CD4-positive, alpha-beta T cell treated with Interleukin-4 for 4 hours (primary cell): Measurements from ENCODE around the gene LRRC75B.
"Not testable (repeated sequence)": the region's sequence is repeated elsewhere in the genome, so short reads cannot be mapped to it uniquely, and the experiment has no call there.

Experiments used
- DNase-seq: peaks from one replicate; pipeline ENCODE4 v3.0.0-alpha.2; 2020

The LRRC75B gene

DNA sequence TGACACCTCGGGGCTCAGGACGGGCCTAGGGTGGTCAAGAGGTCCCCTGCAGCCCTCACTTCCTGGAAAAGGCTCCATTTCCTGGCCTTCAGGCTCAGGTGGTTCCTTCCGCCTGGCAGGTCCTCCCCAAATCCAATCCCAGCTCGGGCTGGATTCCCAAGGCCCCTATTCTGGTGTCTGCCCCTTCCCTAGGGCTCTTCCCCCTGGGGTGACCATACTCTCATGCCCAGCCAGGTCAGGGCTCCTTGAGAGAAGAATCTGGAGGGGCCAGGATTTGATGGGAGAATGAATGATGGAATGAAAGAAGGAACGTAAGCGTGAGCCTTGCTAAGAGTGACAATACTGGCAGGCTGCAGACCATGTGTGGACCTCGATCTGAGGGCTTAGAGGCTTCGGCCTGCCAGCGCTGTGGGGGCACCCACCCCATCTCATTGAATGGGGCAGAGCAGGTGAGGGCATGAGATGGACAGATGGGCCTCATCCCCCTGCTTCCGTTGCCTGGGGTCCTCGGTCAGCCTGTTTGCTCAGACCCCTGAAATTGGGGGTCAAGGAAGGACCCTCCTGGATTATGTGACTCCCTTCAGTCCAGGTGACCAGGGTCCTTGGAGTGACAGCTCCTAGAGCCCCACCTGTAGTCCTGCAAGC lies 9.4 kb upstream of the LRRC75B start:
- not testable (repeated sequence) for DNase-seq

DNA sequence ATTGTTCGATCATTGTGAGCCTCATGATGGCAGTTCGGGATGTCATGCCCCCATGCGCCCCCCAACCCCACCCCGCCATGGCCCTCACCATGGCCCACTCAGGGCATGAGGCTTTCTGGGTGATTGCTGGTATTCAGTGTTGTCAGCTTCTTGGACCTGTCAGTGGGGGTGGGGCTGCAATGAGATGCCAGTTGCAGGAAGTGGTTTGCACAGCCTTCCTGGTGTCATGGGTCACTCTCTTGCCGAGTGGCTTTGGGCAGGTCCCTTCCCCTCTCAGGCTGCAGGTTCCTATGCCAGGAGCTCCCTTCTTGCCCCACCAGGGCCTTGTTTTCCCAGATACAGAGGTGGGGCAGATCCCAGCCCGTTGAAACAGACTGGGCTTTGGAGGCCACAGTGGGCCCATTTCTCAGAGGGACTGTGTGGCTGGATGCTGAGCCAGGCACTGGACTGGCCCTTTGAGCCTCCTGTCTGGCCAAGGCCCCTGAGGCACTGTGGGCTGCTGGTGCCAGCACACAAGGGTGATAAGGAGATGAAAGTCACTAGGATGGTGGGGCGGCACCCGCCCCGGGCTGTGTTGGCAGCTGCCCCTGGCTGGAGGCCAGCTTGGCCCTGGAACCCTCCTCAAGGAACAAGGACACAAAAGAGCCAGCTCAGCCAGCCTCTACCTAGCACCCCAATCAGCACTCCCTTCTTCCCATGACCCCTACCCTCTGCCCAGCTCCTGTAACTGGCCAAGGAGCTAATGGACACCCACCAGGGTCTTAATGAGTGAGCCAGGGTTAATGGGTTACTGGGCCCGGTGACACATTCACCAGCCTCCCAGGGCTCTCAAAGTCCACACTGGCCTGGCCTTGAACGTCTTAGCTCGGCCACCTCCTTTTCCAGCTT lies 8.6 kb upstream of the LRRC75B start:
- DNase-seq, result no peak

DNA sequence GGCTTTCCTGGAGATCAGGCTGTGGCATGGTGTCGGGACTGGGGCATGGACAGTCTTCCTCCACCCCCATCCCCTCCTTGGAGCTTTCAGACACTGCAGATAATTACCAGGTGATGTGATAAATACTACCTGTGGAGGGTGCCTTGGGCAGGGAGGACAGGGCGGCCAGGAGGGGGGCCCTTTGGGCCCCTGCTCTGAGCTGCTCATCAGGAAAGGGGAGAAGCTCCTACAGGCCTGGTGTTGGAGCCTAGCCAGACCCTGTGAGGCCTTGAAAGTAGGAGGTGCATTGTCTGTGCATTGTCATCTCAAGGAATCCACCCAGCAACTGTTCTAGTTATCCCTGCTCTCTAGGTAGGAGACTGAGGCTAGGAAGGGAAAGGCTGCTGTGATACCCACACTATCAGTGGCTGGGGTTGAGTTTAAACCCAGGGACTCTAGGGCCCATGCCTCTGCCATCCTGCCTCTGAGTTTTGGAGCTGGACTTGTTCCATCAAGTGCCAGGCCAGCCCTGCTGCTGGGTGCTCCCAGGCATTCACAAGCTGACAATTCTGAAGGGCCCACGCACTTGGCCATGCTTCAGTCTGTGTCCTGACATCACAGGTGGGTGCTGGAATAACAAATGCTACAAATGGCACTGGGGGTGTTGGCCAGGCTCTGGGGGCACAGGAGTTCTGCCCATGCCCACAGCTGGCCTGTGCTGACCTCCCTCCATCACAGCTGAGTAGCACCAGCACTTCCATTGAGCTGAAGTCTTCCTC lies 7.3 kb upstream of the LRRC75B start:
- not testable (repeated sequence) for DNase-seq

DNA sequence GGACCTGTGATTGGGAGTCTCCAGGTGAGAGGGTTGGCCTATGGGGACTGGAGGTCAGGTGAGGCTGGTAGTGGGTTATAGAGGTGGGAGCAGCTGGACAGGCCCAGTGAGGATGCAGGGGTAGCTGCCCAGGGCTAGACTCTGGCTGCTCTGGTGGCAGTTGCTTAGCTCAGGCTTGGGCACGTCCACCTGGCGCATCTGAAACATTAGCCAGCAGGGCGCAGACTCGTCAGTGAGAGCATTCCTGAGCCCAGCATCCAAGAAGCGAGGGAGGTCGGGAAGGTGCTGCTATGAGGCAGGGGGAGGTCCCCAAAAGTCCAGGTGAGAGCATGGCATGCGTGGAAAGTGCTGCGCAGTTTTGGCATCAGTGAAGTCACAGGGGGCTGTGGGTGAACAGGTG lies 6.6 kb upstream of the LRRC75B start:
- no peak for DNase-seq

DNA sequence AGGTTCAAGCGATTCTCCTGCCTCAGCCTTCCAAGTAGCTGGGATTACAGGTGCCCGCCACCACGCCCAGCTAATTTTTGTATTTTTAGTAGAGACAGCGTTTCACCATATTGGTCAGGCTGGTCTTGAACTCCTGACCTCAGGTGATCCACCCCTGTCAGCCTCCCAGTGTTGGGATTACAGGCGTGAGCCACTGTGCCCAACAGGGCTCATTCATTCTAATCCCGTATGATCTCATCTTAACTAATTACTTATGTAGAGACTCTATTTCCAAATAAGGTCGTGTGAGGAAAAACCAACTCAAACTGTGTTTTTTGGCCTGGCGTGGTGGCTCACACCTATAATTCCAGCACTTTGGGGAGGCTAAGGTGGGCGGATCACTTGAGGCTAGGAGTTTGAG lies 4.2 kb upstream of the LRRC75B start:
- DNase-seq, result not testable (repeated sequence)

DNA sequence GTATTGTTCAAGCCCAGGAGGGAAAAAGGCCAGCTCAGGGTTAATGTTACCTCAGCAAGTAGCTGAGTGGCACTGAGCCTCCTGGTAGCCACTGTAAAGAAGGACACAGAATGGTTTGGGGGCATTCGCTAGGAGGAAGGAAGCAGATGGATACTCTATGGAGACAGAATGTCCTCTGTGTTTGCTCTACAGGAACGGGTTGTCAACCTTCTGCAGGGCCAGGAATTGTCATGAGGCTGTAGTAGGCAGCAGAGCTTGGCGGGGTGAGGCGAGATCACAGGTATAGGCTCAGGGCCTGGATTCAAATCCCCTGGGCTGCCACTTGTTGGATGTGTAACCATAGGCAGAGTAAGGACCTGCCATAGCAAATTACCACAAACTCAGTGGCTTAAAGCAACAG lies 3.0 kb upstream of the LRRC75B start:
- no peak for DNase-seq

DNA sequence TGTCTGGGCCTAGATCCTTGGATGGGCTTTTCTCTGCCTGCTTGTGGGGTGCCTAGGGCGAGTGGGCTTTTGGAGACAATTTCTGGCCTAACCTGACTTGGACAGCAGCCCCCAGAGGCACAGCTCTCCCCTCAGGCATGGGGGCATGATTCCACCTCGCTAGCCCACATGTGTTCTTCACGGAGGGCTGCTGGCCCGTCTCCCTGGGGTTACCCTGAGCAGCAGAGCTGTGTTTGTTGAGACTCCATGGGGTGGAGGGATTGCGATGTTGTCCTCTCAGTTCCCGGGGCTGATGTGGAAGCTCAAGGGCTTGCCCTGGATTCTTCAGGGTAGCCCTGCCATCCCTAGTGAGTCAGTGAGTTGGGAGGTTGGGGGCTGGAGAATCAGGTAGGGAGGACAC lies 2.4 kb upstream of the LRRC75B start:
- no peak for DNase-seq

DNA sequence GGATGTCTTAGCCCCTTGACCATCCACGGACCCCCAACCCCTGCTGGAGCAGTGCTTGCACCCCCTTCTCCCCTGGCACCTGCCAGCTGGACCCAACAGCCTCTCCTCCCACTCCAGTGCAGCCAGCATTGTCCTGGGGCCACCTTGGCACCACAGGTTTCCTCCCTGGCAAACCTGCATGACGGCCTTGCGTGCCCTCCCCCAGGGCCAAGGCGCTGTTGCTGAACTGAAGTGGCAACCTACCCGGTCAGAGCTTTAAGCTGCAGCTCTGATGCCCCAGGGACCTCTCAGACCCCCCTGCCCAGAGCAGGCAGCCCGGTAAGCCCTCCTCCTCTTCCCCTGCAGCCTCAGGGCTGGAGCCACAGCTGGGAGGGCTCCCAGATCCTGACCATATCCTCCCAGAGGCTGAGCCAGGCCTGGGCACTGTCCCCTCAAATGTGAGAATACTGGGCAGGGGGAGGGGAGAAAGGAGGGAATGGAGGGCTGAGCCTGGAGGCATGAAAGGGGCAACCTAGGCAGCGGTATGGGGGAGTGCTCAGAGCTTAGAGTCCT lies 1.8 kb upstream of the LRRC75B start:
- DNase-seq, result no peak

DNA sequence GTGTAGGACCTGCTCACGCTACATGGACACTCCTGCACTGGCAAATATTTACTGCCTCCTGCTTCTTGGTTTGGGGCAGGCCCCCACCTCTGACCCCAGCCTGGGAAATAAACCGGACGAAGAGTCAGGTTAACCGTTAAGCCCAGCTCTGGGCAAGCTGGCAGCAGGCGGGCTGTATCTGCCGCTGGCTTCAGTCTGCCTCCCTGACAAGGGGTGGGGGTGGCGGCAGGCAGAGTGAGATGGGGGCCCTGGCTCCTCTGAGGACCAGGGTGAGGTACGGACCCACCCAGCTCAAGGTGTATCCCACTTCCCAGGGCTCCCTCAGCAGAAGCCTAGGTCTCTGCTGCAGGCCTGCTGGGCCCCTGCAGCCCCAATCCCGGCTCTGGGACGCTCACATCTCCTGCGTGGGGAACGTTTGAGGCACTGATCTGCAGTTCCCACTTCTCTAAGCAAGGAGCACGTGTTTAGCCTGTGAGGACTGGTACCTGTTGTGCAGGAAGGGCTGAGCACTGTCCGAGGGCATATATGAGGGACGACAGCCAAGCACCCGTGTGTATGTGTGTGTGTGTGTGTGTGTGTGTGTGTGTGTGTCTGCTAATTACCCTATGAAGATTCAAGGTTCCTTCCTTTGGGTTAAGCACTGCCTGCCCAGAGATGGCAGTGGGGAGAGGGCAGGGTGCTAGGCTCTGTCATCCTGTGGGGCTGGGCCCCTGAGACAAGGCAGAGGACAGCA lies 1.1 kb upstream of the LRRC75B start:
- DNase-seq, result no peak

DNA sequence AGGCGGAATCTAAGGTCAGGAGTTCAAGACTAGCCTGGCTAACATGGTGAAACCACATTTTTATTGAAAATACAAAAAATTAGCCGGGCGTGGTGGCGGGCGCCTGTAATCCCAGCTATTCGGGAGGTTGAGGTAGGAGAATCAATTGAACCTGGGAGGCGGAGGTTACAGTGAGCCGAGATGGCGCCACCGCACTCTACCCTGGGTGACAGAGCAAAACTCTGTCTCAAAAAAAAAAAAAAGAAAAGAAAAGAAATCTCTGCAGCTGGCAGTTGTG lies 624 bp upstream of the LRRC75B start:
- not testable (repeated sequence) for DNase-seq

DNA sequence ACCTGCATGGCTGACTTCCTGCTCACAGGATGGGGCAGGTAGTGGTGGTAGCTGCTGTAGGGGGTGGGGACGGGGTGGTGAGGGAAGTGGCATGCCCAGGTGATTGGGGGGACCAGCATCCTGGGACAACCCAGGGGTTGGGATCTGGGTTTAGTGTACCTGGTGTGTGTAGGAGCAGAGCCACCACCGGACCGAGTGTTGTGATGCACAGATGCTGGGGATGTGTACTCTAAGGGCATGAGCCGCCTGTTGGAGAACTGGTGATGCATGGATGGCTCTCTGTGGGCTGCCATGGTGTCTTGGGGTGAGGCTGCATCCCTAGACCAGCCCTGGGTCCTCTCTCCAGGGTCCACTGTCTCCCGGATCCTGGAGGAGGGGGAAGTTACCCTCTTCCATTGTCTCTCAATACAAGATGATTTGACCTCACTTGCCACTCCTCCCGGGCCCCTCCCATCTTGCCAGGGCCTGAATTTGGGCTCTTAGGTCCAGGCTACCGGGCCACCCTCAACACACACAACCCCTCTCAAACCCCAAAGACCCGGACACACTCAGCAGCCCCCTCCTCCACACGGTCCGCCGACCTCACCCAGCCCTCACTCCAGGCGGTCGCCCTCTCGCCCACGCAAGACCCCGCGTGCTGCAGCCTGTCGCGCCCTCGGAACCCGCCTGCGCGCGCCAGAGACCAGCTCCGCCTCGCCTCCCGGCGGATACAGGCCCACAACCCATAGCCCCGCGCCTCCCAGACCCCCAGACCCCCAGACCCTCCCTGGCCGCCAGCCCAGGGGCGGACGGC lies 619 bp downstream of the LRRC75B start:
- no peak for DNase-seq

DNA sequence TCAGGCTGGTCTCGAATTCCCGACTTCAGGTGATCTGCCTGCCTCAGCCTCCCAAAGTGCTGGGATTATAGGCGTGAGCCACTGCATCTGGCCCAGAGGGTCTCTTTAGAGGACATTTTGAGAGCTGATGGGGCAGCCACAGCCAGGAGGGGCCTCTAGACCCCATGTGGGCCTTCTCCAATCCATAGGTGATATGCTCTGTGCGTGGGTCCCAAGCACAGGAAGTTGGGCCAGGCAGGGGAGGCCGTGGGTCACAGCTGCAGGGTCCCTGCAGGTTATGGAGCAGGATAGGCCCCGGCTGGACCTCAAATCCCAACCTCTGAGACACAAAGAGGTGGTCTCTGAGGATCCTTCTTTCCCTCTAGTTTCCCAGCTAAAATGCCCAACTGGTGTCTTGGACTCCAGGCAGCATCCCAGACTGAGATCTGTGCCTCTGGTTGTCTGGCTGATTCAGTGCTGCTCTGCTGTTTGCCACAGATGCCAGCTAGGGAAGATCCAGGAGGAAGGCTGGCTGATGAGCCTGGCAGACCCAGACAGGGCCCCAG lies 1.5 kb downstream of the LRRC75B start:
- no peak for DNase-seq

DNA sequence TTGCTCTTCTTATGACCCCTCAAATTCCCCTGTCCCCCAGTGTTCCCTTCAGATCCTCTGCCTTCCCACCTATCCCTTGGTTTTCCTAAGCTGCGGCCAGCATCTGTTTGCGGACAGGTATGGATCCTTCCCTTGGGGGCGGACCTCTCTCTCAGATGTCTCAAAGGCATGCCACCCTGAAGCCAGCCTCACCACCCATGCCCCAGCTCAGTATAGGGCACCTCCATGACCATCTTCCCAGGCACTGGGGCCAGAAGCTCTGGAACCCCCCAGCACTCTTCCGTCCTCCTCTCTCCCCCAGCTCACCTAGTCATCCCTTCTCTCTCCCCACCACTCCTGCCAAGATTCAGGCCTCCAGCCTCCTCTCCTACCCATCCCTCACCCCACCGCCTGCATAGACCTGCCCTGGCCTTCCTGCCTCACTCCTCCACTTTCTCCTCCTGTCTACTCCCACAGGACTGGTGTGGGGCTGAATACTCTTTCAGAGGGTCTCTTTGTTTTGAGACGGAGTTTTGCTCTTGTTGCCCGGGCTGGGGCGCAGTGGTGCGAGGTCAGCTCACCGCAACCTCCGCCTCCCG lies 2.2 kb downstream of the LRRC75B start:
- DNase-seq, result no peak

DNA sequence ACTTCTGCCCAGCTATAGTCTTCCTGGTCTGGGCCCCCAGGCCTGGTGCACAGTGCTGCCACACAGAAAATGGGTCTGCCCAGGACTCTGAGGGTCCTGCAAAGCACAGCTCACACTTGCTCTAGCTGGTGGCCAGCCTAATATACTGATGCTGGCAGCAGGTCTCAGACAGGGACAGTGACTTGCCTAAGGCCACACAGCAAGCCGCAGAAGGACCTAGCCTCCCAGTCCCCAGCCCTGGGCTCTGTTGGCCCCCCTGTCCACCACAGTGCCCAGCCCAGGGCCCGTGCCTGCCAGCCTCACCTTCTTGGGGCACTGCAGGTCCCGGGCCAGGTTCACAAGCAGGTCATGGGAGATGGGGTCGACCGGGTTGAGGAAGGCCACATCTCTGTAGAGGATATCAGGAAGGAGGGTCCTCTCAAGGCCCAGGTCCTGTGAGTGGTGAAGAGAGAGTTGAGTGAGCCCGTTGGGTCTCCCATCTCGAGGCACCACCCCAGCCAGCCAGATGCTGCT lies 3.3 kb downstream of the LRRC75B start:
- no peak for DNase-seq

DNA sequence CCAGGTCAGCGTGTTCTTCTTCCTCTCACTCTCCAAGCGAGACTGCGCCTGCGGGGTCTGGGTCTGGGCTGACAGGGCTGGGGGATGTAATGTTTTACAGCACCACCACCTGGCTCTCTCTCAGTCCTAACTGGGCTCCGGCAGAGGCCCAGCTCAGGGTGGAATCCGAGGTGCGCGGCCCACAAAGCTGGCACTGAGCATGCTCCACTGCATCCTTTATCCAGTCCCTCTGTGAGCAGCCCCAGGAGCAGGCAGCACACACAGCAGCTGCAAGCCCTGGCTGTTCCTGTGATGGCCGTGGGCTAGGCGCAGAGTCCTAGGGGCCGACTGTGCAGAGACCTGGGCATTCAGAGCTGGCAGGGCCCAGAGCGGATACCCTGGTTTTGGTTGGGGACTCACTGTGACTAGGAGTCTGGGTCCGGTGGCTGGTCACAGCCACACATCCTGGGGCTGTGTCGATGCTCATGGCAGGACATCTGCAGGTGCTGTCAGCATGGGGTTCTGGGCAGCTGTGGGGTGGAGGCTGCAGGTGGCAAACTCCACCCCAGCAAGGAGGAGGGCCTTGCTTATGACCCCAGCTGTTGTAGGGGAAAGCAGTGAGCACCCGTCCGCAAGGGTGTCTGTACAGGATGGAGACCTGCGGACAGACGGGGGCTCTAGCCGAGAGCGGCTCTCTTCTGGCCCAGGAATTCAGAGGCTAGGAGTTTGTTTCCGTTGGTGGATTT lies 4.0 kb downstream of the LRRC75B start:
- DNase-seq, result no peak

DNA sequence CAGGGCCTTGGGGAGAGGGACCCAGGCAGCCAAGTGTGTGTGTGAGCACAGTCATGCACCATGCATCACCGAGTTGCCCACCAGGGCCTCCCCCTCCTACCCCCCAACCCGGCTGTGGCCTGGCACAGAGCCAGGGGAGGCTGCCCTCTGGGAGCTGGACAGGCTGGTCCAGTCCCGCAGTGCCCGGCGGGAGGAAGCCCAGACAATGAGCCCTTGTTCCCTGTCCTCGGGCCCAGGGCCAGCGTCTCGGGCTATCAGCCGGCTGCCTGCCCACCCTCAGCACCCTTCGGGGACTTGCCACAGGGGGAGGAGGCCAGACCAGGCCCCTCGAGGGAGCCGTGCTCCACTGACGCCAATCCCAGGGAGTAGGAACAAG lies 4.5 kb downstream of the LRRC75B start:
- no peak for DNase-seq

DNA sequence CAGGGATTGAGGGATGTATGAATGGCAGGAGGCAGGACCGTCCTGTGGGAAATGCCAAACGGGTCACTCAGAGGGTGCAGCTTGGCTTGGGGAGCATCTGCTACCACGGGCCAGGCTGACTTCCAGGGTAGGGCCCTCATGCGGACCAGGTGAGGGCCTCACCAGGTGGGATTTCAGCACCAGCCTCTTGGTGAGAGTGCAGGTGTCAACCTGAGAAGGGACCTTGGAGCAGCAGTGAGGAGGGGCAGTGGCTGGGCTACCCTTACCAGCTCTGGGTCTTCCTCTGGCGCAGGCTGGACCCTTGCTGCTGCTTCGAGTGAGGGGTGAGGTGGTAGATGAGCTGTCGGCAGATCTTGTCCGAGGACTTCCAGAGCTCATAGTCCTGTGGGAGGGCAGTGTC lies 4.9 kb downstream of the LRRC75B start:
- no peak for DNase-seq

DNA sequence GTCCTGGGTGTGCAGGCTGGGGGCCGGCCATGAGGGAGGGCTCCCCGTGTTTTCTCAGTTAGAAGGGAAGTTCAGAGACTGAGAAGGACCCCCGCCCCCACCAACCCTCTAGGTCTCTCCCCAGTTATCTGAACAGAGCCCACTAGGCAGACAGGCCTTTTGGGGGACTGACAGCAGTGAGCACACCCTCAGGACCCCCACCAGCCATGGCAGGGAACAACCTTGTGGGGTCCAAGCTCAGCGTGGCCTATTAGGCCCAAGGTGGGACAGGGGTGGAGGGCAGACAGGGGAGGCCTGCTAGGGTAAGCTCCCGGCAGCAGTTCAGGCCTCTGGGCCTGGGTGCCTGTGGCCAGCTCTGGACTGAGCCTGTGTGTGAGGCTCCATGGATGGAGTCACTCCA lies 5.6 kb downstream of the LRRC75B start:
- DNase-seq, result no peak

DNA sequence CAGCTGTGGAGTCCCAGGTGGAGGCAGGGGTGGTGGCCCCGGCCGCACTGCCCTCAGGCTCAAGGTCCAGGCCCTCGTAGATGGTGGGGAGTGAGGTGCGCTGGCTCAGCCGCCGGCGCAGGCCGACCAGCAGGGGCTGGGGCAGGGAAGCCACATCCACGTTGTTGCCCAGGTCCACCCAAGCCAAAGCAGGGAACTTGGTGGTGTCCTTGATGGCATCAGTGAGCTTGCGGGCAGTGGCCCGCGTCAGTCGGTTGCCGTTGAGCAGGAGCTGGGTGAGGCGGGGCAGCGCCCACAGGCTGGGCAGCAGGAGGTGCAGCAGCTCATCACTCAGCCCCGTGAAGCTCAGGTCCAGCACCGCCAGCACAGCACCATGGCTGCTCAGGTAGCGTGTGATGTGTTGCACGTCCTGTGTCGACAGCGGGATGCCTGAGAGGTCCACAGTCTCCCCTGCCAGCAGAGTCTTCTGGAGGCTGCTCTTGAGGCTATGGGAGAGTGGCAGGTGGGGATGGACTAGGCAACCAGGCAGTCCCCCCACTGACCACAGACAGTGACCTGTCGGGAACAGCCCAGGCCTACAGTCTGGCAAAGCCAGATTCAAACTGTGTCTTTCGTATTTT lies 6.8 kb downstream of the LRRC75B start:
- DNase-seq, result no peak

DNA sequence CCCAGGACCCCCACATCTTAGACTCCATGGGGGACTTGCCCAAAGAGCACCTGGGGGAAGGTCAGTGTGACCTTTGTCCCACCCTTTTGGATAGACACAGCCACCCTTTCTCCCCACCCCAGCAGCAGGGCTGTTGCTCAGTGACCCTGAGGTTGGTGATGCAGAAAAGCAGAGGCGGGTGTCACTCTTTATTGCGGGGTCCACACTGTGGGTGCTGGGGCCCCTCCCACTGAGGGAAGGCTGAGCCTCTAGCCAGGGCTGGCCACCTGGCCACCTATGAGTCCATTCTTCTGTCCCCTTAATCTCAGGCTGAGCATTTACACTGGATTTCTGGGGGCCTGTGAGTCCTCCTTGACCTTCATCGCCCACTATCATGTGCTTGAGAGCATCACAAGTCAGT lies 7.4 kb downstream of the LRRC75B start:
- DNase-seq, result no peak
